DND-41 (cell line): ENCODE measurements around the gene ATP10A.

Experiments used
- ATAC-seq: fragments of 200-7000 bp; cut with Tn5 transposase; 3 replicates; pipeline ENCODE4 v1.9.1; 2021; ENCODE audit warnings: low read depth; ENCODE audit not compliant: insufficient read depth
- DNase-seq: peaks from one replicate; pipeline ENCODE4 v3.0.0-alpha.2; 2020
- H2AFZ ChIP-seq: 2 replicates; pipeline ENCODE4 v1.6.0; 2012; ENCODE audit warnings: low read depth, low read length
- H3K27ac ChIP-seq: 2 replicates; pipeline ENCODE4 v1.5.1; 2012; ENCODE audit warnings: low read length, inconsistent platforms
- H3K27me3 ChIP-seq: fragments of 200-600 bp; sonication (generic); 2 replicates; pipeline ENCODE4 v1.6.0; 2012; ENCODE audit warnings: low read length, mild to moderate bottlenecking, inconsistent platforms; ENCODE audit not compliant: insufficient read depth, poor library complexity
- H3K36me3 ChIP-seq: 2 replicates; pipeline ENCODE4 v1.5.1; 2012; ENCODE audit warnings: low read length, inconsistent platforms; ENCODE audit not compliant: insufficient read depth
- H3K4me1 ChIP-seq: 2 replicates; pipeline ENCODE4 v1.5.1; 2012; ENCODE audit warnings: mild to moderate bottlenecking, low read length; ENCODE audit not compliant: insufficient read depth
- H3K4me2 ChIP-seq: 2 replicates; pipeline ENCODE4 v1.6.0; 2012; ENCODE audit warnings: mild to moderate bottlenecking, moderate library complexity, low read length, inconsistent platforms; ENCODE audit not compliant: insufficient read depth
- H3K4me3 ChIP-seq, 2 experiments: fragments of 200-600 bp in 1 of 2; shearing (Covaris generic) in 1 of 2; 2 replicates each; pipeline ENCODE4 v1.5.1; 2012 to 2016; ENCODE audit warnings: inconsistent platforms in 2 of 2, low read length in 2 of 2, mild to moderate bottlenecking in 2 of 2, low read depth in 1 of 2, moderate library complexity in 1 of 2
- H3K79me2 ChIP-seq: 2 replicates; pipeline ENCODE4 v1.6.0; 2012; ENCODE audit warnings: low read length, inconsistent platforms; ENCODE audit not compliant: insufficient read depth
- H3K9ac ChIP-seq: 2 replicates; pipeline ENCODE4 v1.6.0; 2012; ENCODE audit warnings: low read depth, mild to moderate bottlenecking, inconsistent platforms, low read length, moderate library complexity
- H3K9me3 ChIP-seq: 2 replicates; pipeline ENCODE4 v1.5.1; 2012; ENCODE audit warnings: low read length, moderate library complexity, mild to moderate bottlenecking, inconsistent platforms; ENCODE audit not compliant: insufficient read depth, severe bottlenecking
- H4K20me1 ChIP-seq: 2 replicates; pipeline ENCODE4 v1.6.0; 2012; ENCODE audit warnings: low read length; ENCODE audit not compliant: insufficient read depth
- CTCF ChIP-seq: IDR thresholded peaks from 2 replicates; pipeline ENCODE4 v1.5.1; 2012; ENCODE audit warnings: borderline replicate concordance, low read length, moderate library complexity, mild to moderate bottlenecking; ENCODE audit not compliant: poor library complexity, severe bottlenecking; ENCODE audit errors: extremely low read depth
- EZH2 ChIP-seq: IDR thresholded peaks from 3 replicates; pipeline ENCODE4 v1.6.1; 2012; ENCODE audit warnings: borderline replicate concordance, low read depth, mild to moderate bottlenecking, moderate library complexity, low read length, inconsistent platforms; ENCODE audit not compliant: severe bottlenecking

The ATP10A gene

GRCh38 chr15:25849157-25849921 is 13.8 kb downstream of the ATP10A start:
- TF ChIP-seq CTCF (no peak), EZH2 (no peak)
- Histone ChIP-seq H3K4me3 (no peak overlapping the region), H3K27ac (no peak overlapping the region), H4K20me1 (no peaks in the 10 kb centered on the region), H2AFZ (no peak overlapping the region), H3K4me1 (no peaks in the 10 kb centered on the region), H3K36me3 (no peaks in the 10 kb centered on the region), H3K9me3 (no peaks in the 10 kb centered on the region), H3K27me3 (no peaks in the 10 kb centered on the region), H3K4me2 (no peak overlapping the region), H3K9ac (no peak overlapping the region), H3K79me2 (no peaks in the 10 kb centered on the region)
- no peak for DNase-seq
- ATAC-seq: no peak

- Histone ChIP-seq H3K36me3 (no peaks in the 10 kb centered on the region), H3K27ac (no peak overlapping the region), H4K20me1 (no peaks in the 10 kb centered on the region), H2AFZ (no peak overlapping the region), H3K4me1 (no peaks in the 10 kb centered on the region), H3K79me2 (no peaks in the 10 kb centered on the region), H3K4me3 (no peak overlapping the region), H3K9ac (no peak overlapping the region), H3K4me2 (no peak overlapping the region), H3K27me3 (no peaks in the 10 kb centered on the region), H3K9me3 (no peaks in the 10 kb centered on the region)
- ATAC-seq (no peak), DNase-seq (no peak)
- TF ChIP-seq EZH2 (no peak), CTCF (no peak)
Measured at GRCh38 chr15:25848784-25849156, 14.4 kb downstream of the ATP10A start.

DNA sequence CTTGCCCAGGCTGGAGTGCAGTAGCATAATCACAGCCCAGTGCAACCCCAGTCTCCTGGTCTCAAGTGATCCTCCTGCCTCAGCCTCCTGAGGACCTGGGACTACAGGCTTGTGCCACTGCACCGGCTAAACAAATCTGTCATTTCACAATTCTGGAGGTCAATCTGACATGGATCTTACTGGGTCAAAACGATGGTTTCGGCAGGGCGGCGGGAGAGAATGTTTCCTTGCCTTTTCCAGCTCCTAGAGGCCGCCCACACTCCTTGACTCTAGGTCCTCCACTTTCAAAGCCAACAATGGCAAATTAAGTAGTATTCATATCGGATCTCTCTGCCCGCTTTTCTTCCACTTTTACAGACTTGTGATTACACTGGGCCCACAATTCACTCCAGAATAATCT is 14.8 kb downstream of the ATP10A start:
- no peaks in the 10 kb centered on the region for H3K36me3 ChIP-seq
- TF ChIP-seq EZH2 (no peak), CTCF (no peak)
- no peaks in the 10 kb centered on the region for H3K4me1 ChIP-seq
- no peaks in the 10 kb centered on the region for H4K20me1 ChIP-seq
- H3K9me3 ChIP-seq: no peaks in the 10 kb centered on the region
- H2AFZ ChIP-seq: no peak overlapping the region
- H3K27ac ChIP-seq: no peak overlapping the region
- no peak overlapping the region for H3K4me2 ChIP-seq
- DNase-seq (no peak), ATAC-seq (no peak)
- no peaks in the 10 kb centered on the region for H3K79me2 ChIP-seq
- H3K4me3 ChIP-seq: no peak overlapping the region
- no peak overlapping the region for H3K9ac ChIP-seq
- H3K27me3 ChIP-seq: no peaks in the 10 kb centered on the region
